ENCODE measurements around the gene SLC2A10.

SLC2A10 gene

GRCh38 chr20:46704714-46705377 is 4.6 kb upstream of the SLC2A10 start:
- DNase-seq: no peak

GRCh38 chr20:46705378-46705729 is 4.1 kb upstream of the SLC2A10 start:
- no peak for DNase-seq

- DNase-seq: no peak
These were observed 3.2 kb upstream of the SLC2A10 start for GRCh38 chr20:46706242-46706641.

- DNase-seq: no peak
These were observed 1.1 kb upstream of the SLC2A10 start for GRCh38 chr20:46708172-46708860.

- no peak for DNase-seq
These were observed 392 bp upstream of the SLC2A10 start for GRCh38 chr20:46709055-46709458.

GRCh38 chr20:46710153-46710913 is 884 bp downstream of the SLC2A10 start:
- no peak for DNase-seq

- DNase-seq: no peak
These were observed 2.7 kb downstream of the SLC2A10 start for GRCh38 chr20:46712056-46712636.

- DNase-seq: no peak
These were observed 4.7 kb downstream of the SLC2A10 start for GRCh38 chr20:46713957-46714834.

- no peak for DNase-seq
These were observed 5.9 kb downstream of the SLC2A10 start for GRCh38 chr20:46715292-46715756.

- no peak for DNase-seq
These were observed 8.5 kb downstream of the SLC2A10 start for GRCh38 chr20:46717818-46718541.

GRCh38 chr20:46720019-46720418 is 10.6 kb downstream of the SLC2A10 start:
- no peak for DNase-seq

GRCh38 chr20:46720776-46721425 is 11.5 kb downstream of the SLC2A10 start:
- DNase-seq: no peak

GRCh38 chr20:46721476-46721875 is 12.0 kb downstream of the SLC2A10 start:
- DNase-seq: no peak

GRCh38 chr20:46722450-46722849 is 13.0 kb downstream of the SLC2A10 start:
- DNase-seq: no peak

- DNase-seq: no peak
These were observed 13.6 kb downstream of the SLC2A10 start for GRCh38 chr20:46723039-46723438.

- DNase-seq: no peak
These were observed 15.0 kb downstream of the SLC2A10 start for GRCh38 chr20:46724343-46724959.

- no peak for DNase-seq
These were observed 16.0 kb downstream of the SLC2A10 start for GRCh38 chr20:46725186-46726165.

GRCh38 chr20:46731770-46732169 is 22.3 kb downstream of the SLC2A10 start:
- no peak for DNase-seq

GRCh38 chr20:46735436-46735835 is 26.0 kb downstream of the SLC2A10 start:
- no peak for DNase-seq

All from activated T-cell treated with anti-CD3 and anti-CD28 coated beads, Interleukin-2, amount 50 U/mL, for 1 hour (primary cell).